Measurements from ENCODE around the gene DELE1. TPM values are rescaled to one million over a fixed set of nuclear protein-coding genes. Genes with fewer than 3 reads are reported as not detected.
A peak's percentile ranks its signal among the peaks of the same experiment; 100 is the strongest.

Gene DELE1
- polyA plus RNA-seq, 1 experiment = 54.7 TPM

DNA sequence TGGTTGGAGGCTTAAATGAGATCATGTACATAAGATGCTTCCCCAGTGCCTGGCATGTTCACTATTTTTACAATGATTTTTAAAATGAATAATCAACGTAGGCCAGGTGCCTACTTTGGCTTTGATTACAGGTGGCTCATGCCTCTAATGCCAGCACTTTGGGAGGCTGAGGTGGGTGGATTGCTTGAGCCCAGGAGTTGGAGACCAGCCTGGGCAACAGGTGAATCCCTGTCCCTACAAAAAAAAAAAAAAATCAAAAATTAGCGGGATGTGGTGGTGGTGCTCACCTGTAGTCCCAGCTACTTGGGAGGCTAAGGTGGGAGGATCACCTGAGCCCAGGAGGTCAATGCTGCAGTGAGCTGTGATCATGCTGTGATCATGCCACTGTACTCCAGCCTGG is 25.1 kb downstream of the DELE1 start:
- H3K27ac ChIP-seq (ENCODE audit: low read depth, low read length) = no peak overlapping the region
- ChIA-PET CTCF (interaction anchor here (3.0 to 10.2 kb wide), 2 partner anchors 12 to 257 kb away, joined by 10 to 80 read pairs; no protein-coding TSS in a partner anchor), POLR2A (no interaction called here)
- DNase-seq (ENCODE audit: low read depth, low spot score) = no peak
- peaks cover 23% of the 10 kb centered on the region for H3K27me3 ChIP-seq (ENCODE audit: control insufficient read depth, insufficient read depth, low read length)
- H3K4me3 ChIP-seq (ENCODE audit: low read depth, low read length) = no peak overlapping the region
- TF ChIP-seq, protein P1, sequence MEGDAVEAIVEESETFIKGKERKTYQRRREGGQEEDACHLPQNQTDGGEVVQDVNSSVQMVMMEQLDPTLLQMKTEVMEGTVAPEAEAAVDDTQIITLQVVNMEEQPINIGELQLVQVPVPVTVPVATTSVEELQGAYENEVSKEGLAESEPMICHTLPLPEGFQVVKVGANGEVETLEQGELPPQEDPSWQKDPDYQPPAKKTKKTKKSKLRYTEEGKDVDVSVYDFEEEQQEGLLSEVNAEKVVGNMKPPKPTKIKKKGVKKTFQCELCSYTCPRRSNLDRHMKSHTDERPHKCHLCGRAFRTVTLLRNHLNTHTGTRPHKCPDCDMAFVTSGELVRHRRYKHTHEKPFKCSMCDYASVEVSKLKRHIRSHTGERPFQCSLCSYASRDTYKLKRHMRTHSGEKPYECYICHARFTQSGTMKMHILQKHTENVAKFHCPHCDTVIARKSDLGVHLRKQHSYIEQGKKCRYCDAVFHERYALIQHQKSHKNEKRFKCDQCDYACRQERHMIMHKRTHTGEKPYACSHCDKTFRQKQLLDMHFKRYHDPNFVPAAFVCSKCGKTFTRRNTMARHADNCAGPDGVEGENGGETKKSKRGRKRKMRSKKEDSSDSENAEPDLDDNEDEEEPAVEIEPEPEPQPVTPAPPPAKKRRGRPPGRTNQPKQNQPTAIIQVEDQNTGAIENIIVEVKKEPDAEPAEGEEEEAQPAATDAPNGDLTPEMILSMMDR (IDR thresholded peaks at IDR 0.05; ENCODE audit: low read depth, low read length) = no peak
- H3K9me3 ChIP-seq (ENCODE audit: control insufficient read depth, insufficient read depth, low read length) = no peaks in the 10 kb centered on the region

DNA sequence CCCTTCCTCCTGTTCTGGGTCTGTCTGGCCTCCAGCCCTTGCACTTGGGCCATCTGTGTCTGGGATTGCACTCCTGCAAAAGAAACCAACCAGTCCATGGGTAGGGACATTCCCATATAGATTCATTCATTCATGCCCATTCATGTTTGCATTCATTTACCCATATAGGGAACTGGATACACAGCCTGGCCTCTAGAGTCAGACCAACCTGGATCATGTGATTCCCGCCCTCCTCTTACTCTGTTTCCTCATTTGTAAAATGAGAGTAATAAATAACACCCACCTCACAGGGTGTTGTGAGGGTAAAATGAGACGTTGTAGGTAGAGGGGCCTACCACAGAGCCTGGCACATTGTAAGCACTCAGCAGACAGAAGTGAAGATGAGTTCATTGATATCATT is 25.8 kb downstream of the DELE1 start:
- POLR2A ChIA-PET = no interaction called here
- no peak overlapping the region for H3K27ac ChIP-seq (ENCODE audit: low read depth, low read length)
- CTCF ChIA-PET = interaction anchor here (10.2 kb wide), 1 partner anchor 11 kb away, joined by 80 read pairs; no protein-coding TSS in a partner anchor
- H3K4me3 ChIP-seq (ENCODE audit: low read depth, low read length) = no peak overlapping the region
- TF ChIP-seq, protein P1 (IDR thresholded peaks at IDR 0.05; ENCODE audit: low read depth, low read length) = no peak
- no peaks in the 10 kb centered on the region for H3K9me3 ChIP-seq (ENCODE audit: control insufficient read depth, insufficient read depth, low read length)
- peaks cover 27% of the 10 kb centered on the region for H3K27me3 ChIP-seq (ENCODE audit: control insufficient read depth, insufficient read depth, low read length)
- no peak for DNase-seq (ENCODE audit: low read depth, low spot score)

DNA sequence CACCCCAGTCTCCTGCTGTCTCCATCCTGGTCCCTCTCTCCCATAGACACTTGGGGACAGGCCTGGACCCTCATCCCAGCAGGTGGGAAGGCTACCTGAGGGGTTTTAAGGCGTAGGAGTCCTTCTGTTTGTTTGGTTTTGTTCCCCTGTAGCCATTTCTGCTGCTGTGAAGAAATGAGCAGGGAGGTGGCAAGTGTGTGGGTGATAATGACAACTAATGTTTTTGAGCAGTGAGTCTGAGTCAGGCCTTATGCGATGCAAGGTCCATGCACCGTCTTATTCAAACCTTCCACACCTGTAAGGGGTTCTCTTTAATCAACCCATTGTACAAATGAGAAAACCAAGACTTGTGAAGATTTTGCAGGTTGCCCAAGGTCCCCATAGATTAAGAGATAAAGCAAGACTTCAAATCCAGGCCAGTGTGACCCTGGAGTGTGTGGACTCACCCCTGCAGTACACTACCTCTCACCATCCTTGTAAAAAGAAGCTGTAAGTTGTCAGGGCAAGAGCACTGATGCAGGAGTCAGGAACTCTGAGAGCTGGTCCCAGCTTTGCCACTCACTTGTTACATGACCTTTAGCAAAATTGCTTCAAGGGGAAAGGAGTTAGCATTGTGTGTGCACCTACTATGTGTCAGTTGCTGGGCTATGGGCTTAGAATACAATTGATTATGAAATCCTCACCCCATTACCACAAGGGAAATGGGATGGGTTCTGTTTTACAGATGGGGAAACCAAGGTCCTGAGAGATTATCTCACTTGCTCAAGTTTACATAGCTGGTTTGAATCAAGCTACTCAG is 26.7 kb downstream of the DELE1 start:
- Histone ChIP-seq H3K27ac (ENCODE audit: low read depth, low read length) (no peak overlapping the region), H3K27me3 (ENCODE audit: control insufficient read depth, insufficient read depth, low read length) (peaks cover 35% of the 10 kb centered on the region), H3K4me3 (ENCODE audit: low read depth, low read length) (no peak overlapping the region), H3K9me3 (ENCODE audit: control insufficient read depth, insufficient read depth, low read length) (no peaks in the 10 kb centered on the region; the same call in 1 of the 2 replicates)
- POLR2A ChIA-PET = no interaction called here
- CTCF ChIA-PET = interaction anchor here (0.5 to 1.9 kb wide), 2 partner anchors 10 to 16 kb away, joined by 3 to 20 read pairs; no protein-coding TSS in a partner anchor
- DNase-seq (ENCODE audit: low read depth, low spot score) = no peak
- TF ChIP-seq, protein P1 (IDR thresholded peaks at IDR 0.05; ENCODE audit: low read depth, low read length) = no peak

DNA sequence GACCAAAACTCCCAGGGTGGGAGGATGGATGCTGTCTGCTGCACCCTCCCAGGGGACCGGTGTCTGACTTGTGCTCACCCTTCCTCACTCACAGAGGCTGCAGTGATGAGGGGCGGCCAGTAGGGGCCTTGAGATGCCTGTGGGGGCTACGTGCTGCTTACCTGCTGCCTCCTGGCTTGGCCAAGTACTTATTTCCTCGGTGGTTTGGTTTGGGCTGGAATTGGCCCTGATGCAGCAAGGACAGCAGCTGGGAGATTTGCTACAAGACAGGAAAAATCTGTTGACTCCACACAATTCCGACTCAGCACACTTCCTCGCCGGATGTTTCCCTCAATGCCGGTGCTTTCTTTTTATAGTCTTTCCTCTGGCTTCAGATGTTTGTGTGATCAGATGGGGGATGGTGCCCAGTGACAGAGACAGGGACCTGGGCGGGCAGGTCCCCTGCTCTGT is 27.7 kb downstream of the DELE1 start:
- TF ChIP-seq, protein P1 (IDR thresholded peaks at IDR 0.05; ENCODE audit: low read depth, low read length) = peak; percentile 55
- ChIA-PET CTCF (interaction anchor here (1.9 kb wide), 1 partner anchor 9 kb away, joined by 20 read pairs; no protein-coding TSS in a partner anchor), POLR2A (no interaction called here)
- DNase-seq (ENCODE audit: low read depth, low spot score) = no peak
- no peak overlapping the region for H3K27ac ChIP-seq (ENCODE audit: low read depth, low read length)
- H3K27me3 ChIP-seq (ENCODE audit: control insufficient read depth, insufficient read depth, low read length) = peaks cover 34% of the 10 kb centered on the region
- no peak overlapping the region for H3K4me3 ChIP-seq (ENCODE audit: low read depth, low read length)
- H3K9me3 ChIP-seq (ENCODE audit: control insufficient read depth, insufficient read depth, low read length) = no peaks in the 10 kb centered on the region; the same call in 1 of the 2 replicates

DNA sequence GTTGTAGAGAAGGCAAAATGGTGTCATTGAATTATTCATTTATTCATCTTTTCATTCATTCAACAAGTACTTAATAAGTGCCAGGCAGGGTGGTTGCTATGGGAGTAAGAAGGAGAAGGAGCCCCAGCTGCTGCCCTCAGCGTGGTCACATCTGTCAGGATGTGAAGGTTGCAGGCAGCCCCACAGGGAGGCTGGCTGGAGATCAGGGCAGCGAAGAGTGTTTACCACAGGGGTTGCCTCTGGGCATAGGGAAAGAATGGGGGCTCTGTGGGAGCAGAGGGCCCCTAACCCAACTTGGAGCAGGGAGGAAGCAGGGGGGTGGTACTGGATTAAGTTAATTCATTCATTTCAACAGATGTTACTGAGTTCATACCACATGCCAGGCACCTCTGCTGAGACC is 28.3 kb downstream of the DELE1 start:
- Histone ChIP-seq H3K27me3 (ENCODE audit: control insufficient read depth, insufficient read depth, low read length) (peaks cover 32% of the 10 kb centered on the region), H3K9me3 (ENCODE audit: control insufficient read depth, insufficient read depth, low read length) (no peaks in the 10 kb centered on the region; the same call in 1 of the 2 replicates), H3K27ac (ENCODE audit: low read depth, low read length) (no peak overlapping the region), H3K4me3 (ENCODE audit: low read depth, low read length) (no peak overlapping the region)
- POLR2A ChIA-PET = no interaction called here
- CTCF ChIA-PET = interaction anchor here (1.2 to 1.9 kb wide), 2 partner anchors 9 to 260 kb away, joined by 3 to 20 read pairs; no protein-coding TSS in a partner anchor
- TF ChIP-seq, protein P1 (IDR thresholded peaks at IDR 0.05; ENCODE audit: low read depth, low read length) = no peak
- no peak for DNase-seq (ENCODE audit: low read depth, low spot score)
